Natural killer cell treated with Interleukin-12 subunit alpha and Interleukin-12 subunit beta and Interleukin-15 and Interleukin-18, amount 100 ng/mL, for 72 hours (primary cell): ENCODE measurements around the gene SPSB3. TPM values are rescaled to one million over a fixed set of nuclear protein-coding genes. Genes with fewer than 3 reads are reported as not detected.

Source experiments
- ATAC-seq, 2 donors: fragments of 150-1000 bp; cut with Tn5 transposase in 1 of 2; sonication (Bioruptor Pico), chemical (Tn5 transposase) in 1 of 2; 2 replicates each; pipeline ENCODE4 v1.10.0; 2021
- DNase-seq: peaks from one replicate; pipeline ENCODE4 v3.0.0; 2022; ENCODE audit warnings: low spot score
- H3K27ac Mint-ChIP-seq, 2 donors: 1 replicate in 1 of 2; 2 replicates in 1 of 2; pipeline ENCODE4 v1.8.0; 2022; ENCODE audit warnings: mixed read lengths in 2 of 2, mild to moderate bottlenecking in 1 of 2, moderate library complexity in 1 of 2
- H3K27me3 Mint-ChIP-seq, 2 donors: 1 replicate in 1 of 2; 2 replicates in 1 of 2; pipeline ENCODE4 v1.8.0; 2022; ENCODE audit warnings: mixed read lengths in 2 of 2
- H3K36me3 Mint-ChIP-seq: one replicate; pipeline ENCODE4 v1.8.0; 2022; ENCODE audit warnings: mixed read lengths
- H3K4me1 Mint-ChIP-seq, 2 donors: 1 replicate in 1 of 2; 2 replicates in 1 of 2; pipeline ENCODE4 v1.8.0; 2022; ENCODE audit warnings: low read depth in 2 of 2, mixed read lengths in 2 of 2, mild to moderate bottlenecking in 1 of 2
- H3K4me3 Mint-ChIP-seq: one replicate; pipeline ENCODE4 v1.8.0; 2022; ENCODE audit warnings: mixed read lengths
- H3K9me3 Mint-ChIP-seq: 2 replicates; pipeline ENCODE4 v1.8.0; 2022; ENCODE audit warnings: mixed read lengths
- total RNA-seq, 2 donors: library from RNA; stranded (reverse); gene quantifications; one replicate each; pipeline ENCODE4 v1.2.3, GENCODE V29; 2022

The SPSB3 gene
- total RNA-seq, 2 donors from 2014 or later, result 26.9 to 30.1 TPM

- Mint-ChIP-seq H3K4me1 (peaks cover 11 to 12% of the 10 kb centered on the region in 2 donors), H3K27ac (peak within 1 kb of the TSS; percentile 94 to 95), H3K36me3 (peaks cover 6% of the 10 kb centered on the region), H3K27me3 (no peaks in the 10 kb centered on the region), H3K9me3 (no peaks in the 10 kb centered on the region), H3K4me3 (peak within 1 kb of the TSS; percentile 96)
- ATAC-seq (peak; percentile 70 to 74), DNase-seq (peak; percentile 86)
Observed at GRCh38 chr16:1771188-1771863, 11.0 kb downstream of the SPSB3 start, which contains the start of gene NME3. Gene NME3, minus strand, starts transcription at chr16:1771543. Its CDS starts 9 bp downstream, at chr16:1771534.

GRCh38 chr16:1770328-1771187 lies 11.8 kb downstream of the SPSB3 start:
- H3K36me3 Mint-ChIP-seq, result peaks cover 6% of the 10 kb centered on the region

GRCh38 chr16:1769402-1770300 lies 12.7 kb downstream of the SPSB3 start:
- peaks cover 11 to 12% of the 10 kb centered on the region in 2 donors for H3K4me1 Mint-ChIP-seq
- H3K9me3 Mint-ChIP-seq, result no peaks in the 10 kb centered on the region
- peaks cover 6% of the 10 kb centered on the region for H3K36me3 Mint-ChIP-seq
- DNase-seq, result no peak
- peak overlapping the region in 1 of 2 donors; percentile 50 for H3K27ac Mint-ChIP-seq
- no peaks in the 10 kb centered on the region for H3K27me3 Mint-ChIP-seq
- ATAC-seq, result no peak
- H3K4me3 Mint-ChIP-seq, result peak overlapping the region; percentile 96

More at GRCh38 chr16:1770328-1771187, 11.8 kb downstream of the SPSB3 start:
- peaks cover 11 to 12% of the 10 kb centered on the region in 2 donors for H3K4me1 Mint-ChIP-seq
- ATAC-seq, result peak; percentile 41 to 64
- peak; percentile 83 for DNase-seq
- peak overlapping the region; percentile 96 for H3K4me3 Mint-ChIP-seq
- H3K27ac Mint-ChIP-seq, result peak overlapping the region in 1 of 2 donors; percentile 50
- no peaks in the 10 kb centered on the region for H3K27me3 Mint-ChIP-seq
- no peaks in the 10 kb centered on the region for H3K9me3 Mint-ChIP-seq

GRCh38 chr16:1768767-1769401 lies 13.5 kb downstream of the SPSB3 start:
- no peak for DNase-seq
- Mint-ChIP-seq H3K4me3 (no peak overlapping the region), H3K27me3 (no peaks in the 10 kb centered on the region), H3K36me3 (peaks cover 6% of the 10 kb centered on the region), H3K27ac (no peak overlapping the region), H3K9me3 (no peaks in the 10 kb centered on the region), H3K4me1 (peaks cover 11 to 12% of the 10 kb centered on the region in 2 donors)
- no peak for ATAC-seq

GRCh38 chr16:1768061-1768766 lies 14.2 kb downstream of the SPSB3 start:
- Mint-ChIP-seq H3K4me3 (no peak overlapping the region), H3K4me1 (peaks cover 11 to 12% of the 10 kb centered on the region in 2 donors), H3K9me3 (no peaks in the 10 kb centered on the region), H3K27ac (no peak overlapping the region), H3K36me3 (peaks cover 6% of the 10 kb centered on the region), H3K27me3 (no peaks in the 10 kb centered on the region)
- DNase-seq (no peak), ATAC-seq (no peak)

GRCh38 chr16:1767116-1767994 lies 15.0 kb downstream of the SPSB3 start:
- no peak overlapping the region for H3K27ac Mint-ChIP-seq
- ATAC-seq (no peak), DNase-seq (no peak)
- no peaks in the 10 kb centered on the region for H3K27me3 Mint-ChIP-seq
- no peak overlapping the region for H3K4me3 Mint-ChIP-seq
- H3K9me3 Mint-ChIP-seq, result no peaks in the 10 kb centered on the region
- peaks cover 5% of the 10 kb centered on the region for H3K36me3 Mint-ChIP-seq
- peaks cover 10 to 11% of the 10 kb centered on the region in 2 donors for H3K4me1 Mint-ChIP-seq

GRCh38 chr16:1766701-1767100 lies 15.7 kb downstream of the SPSB3 start:
- no peak overlapping the region for H3K27ac Mint-ChIP-seq
- DNase-seq, result no peak
- no peak for ATAC-seq
- H3K4me3 Mint-ChIP-seq, result no peak overlapping the region
- peaks cover 3 to 5% of the 10 kb centered on the region in 2 donors for H3K4me1 Mint-ChIP-seq
- H3K27me3 Mint-ChIP-seq, result no peaks in the 10 kb centered on the region
- H3K9me3 Mint-ChIP-seq, result no peaks in the 10 kb centered on the region
- H3K36me3 Mint-ChIP-seq, result no peaks in the 10 kb centered on the region

GRCh38 chr16:1766231-1766630 lies 16.1 kb downstream of the SPSB3 start:
- no peaks in the 10 kb centered on the region for H3K36me3 Mint-ChIP-seq
- no peak for ATAC-seq
- no peak overlapping the region for H3K27ac Mint-ChIP-seq
- H3K4me1 Mint-ChIP-seq, result peaks cover 4 to 5% of the 10 kb centered on the region in 2 donors
- H3K4me3 Mint-ChIP-seq, result no peak overlapping the region
- no peak for DNase-seq
- no peaks in the 10 kb centered on the region for H3K27me3 Mint-ChIP-seq
- no peaks in the 10 kb centered on the region for H3K9me3 Mint-ChIP-seq

- Mint-ChIP-seq H3K4me3 (no peak overlapping the region), H3K9me3 (no peaks in the 10 kb centered on the region), H3K27me3 (no peaks in the 10 kb centered on the region), H3K27ac (no peak overlapping the region), H3K4me1 (peaks cover 4 to 7% of the 10 kb centered on the region in 2 donors), H3K36me3 (no peaks in the 10 kb centered on the region)
- no peak for ATAC-seq
- no peak for DNase-seq
Observed at GRCh38 chr16:1765826-1766225, 16.5 kb downstream of the SPSB3 start.

- no peaks in the 10 kb centered on the region for H3K36me3 Mint-ChIP-seq
- H3K27ac Mint-ChIP-seq, result no peak overlapping the region
- H3K9me3 Mint-ChIP-seq, result no peaks in the 10 kb centered on the region
- H3K27me3 Mint-ChIP-seq, result no peaks in the 10 kb centered on the region
- DNase-seq, result no peak
- H3K4me1 Mint-ChIP-seq, result peaks cover under 1 to 7% of the 10 kb centered on the region in 2 donors
- H3K4me3 Mint-ChIP-seq, result no peak overlapping the region
- ATAC-seq, result no peak
Observed at GRCh38 chr16:1764971-1765370, 17.4 kb downstream of the SPSB3 start.

- ATAC-seq, result no peak
- no peak for DNase-seq
- H3K27me3 Mint-ChIP-seq, result no peaks in the 10 kb centered on the region
- no peaks in the 10 kb centered on the region for H3K9me3 Mint-ChIP-seq
- H3K4me3 Mint-ChIP-seq, result no peak overlapping the region
- peaks cover 0 to 7% of the 10 kb centered on the region in 2 donors for H3K4me1 Mint-ChIP-seq
- H3K27ac Mint-ChIP-seq, result no peak overlapping the region
- H3K36me3 Mint-ChIP-seq, result no peaks in the 10 kb centered on the region
Observed at GRCh38 chr16:1763521-1764511, 18.6 kb downstream of the SPSB3 start.
